A549 treated with ZK216348 at 1 μM for 4 hours (cell line): ENCODE measurements around the gene GATA2. TPM values are rescaled to one million over a fixed set of nuclear protein-coding genes. Genes with fewer than 3 reads are reported as not detected.

ENCODE experiments used
- total RNA-seq: library from RNA; stranded (reverse); fragments of 200-300 nt; extraction: Qiagen RNA extraction; gene quantifications from 5 replicates; pipeline ENCODE4 v1.2.3, GENCODE V29; 2022; ENCODE audit warnings: low read depth

Gene GATA2
- 3.5 to 5.0 TPM (median 4.8 TPM) in 5 replicates for total RNA-seq

GRCh38 chr3:128492671-128493569, at the start of gene GATA2:
Gene GATA2, minus strand, starts transcription at chr3:128493201. Its CDS starts 6,170 bp downstream, at chr3:128487031.

GRCh38 chr3:128466840-128467541, 26.0 kb downstream of the GATA2 start, which contains the start of gene DNAJB8:
Gene DNAJB8, minus strand, starts transcription at chr3:128466890. Its CDS starts 3,645 bp downstream, at chr3:128463245.

Other genes starting within 250 kb of the GATA2 start
- not detected in 5 replicates for gene DNAJB8, start 26.3 kb downstream of the GATA2 start, total RNA-seq
- gene RPN1, start 157.6 kb upstream of the GATA2 start, total RNA-seq = 158 to 165 TPM (median 159 TPM) in 5 replicates
- 173 to 210 TPM (median 193 TPM) in 5 replicates for gene RAB7A, start 233.0 kb upstream of the GATA2 start, total RNA-seq